K562 (cell line): ENCODE measurements around the gene NDUFC2. TPM values are rescaled to one million over a fixed set of nuclear protein-coding genes. Genes with fewer than 3 reads are reported as not detected.

Experiments
- ATAC-seq: fragments of 200-7000 bp; cut with Tn5 transposase; 3 replicates; pipeline ENCODE4 v1.9.1; 2020; ENCODE audit warnings: moderate library complexity
- BruUV-seq: library from RNA; stranded (reverse); fragments of 400-500 nt; replicated peaks from 2 replicates; lab custom pipeline; 2021; lab: Mats Ljungman, UMichigan
- CTCF ChIA-PET: fragments of 300-600 bp; formaldehyde crosslinking; extraction: SDS; loops from one replicate; lab custom pipeline; 2021; ENCODE audit warnings: low intra/inter-chr PET ratio; lab: Yijun Ruan, JAX
- POLR2A ChIA-PET: fragments of 300-600, 350-650 bp; sonication (Branson Sonifier 250); formaldehyde crosslinking; extraction: SDS; loops from one replicate; lab custom pipeline; 2021; ENCODE audit warnings: antibody characterized with exemption, inconsistent platforms; lab: Yijun Ruan, JAX
- DNase-seq, 4 experiments: peaks; one replicate each; pipeline versions ENCODE4 v3.0.0 to v3.0.0-alpha.2; 2011 to 2018; ENCODE audit warnings: low spot score in 3 of 4, mixed read lengths in 3 of 4; ENCODE audit errors: extremely low read depth in 1 of 4
- FAIRE-seq: peaks from 2 replicates; lab custom pipeline; 2011; peaks lifted over from hg19 to GRCh38; lab: Jason Lieb, UNC
- H2AFZ ChIP-seq: 2 replicates; pipeline ENCODE4 v1.6.0; 2011; ENCODE audit warnings: low read depth, low read length, control low read depth, inconsistent platforms
- H3K27ac ChIP-seq: fragments of 200-600 bp; 3 replicates; pipeline ENCODE4 v1.8.0; 2011; ENCODE audit warnings: low read depth, mild to moderate bottlenecking, control low read depth, inconsistent platforms, low read length, moderate library complexity, mixed read lengths; ENCODE audit errors: extremely low read depth
- H3K27me3 ChIP-seq, 2 experiments: fragments of 300-600 bp in 1 of 2; 2 replicates in 1 of 2; 3 replicates in 1 of 2; pipeline versions ENCODE4 v1.6.0 to v1.8.0; 2011; ENCODE audit warnings: inconsistent platforms in 2 of 2, low read length in 2 of 2, mild to moderate bottlenecking in 1 of 2, mixed read lengths in 1 of 2, moderate library complexity in 1 of 2; ENCODE audit not compliant: control insufficient read depth in 2 of 2, insufficient read depth in 2 of 2
- H3K36me3 ChIP-seq: fragments of 300-600 bp; 3 replicates; pipeline ENCODE4 v1.8.0; 2011; ENCODE audit warnings: mild to moderate bottlenecking, low read length, inconsistent platforms; ENCODE audit not compliant: control insufficient read depth, insufficient read depth
- H3K4me1 ChIP-seq, 2 experiments: fragments of 200-600 bp in 1 of 2; replicated peaks in 1 of 2; 2 replicates in 1 of 2; 3 replicates in 1 of 2; pipeline versions ENCODE4 v1.5.1 to v1.8.0; 2011; ENCODE audit warnings: inconsistent platforms in 2 of 2, low read length in 2 of 2, mild to moderate bottlenecking in 1 of 2, mixed read lengths in 1 of 2, moderate library complexity in 1 of 2; ENCODE audit not compliant: control insufficient read depth in 2 of 2, insufficient read depth in 2 of 2
- H3K4me2 ChIP-seq: 2 replicates; pipeline ENCODE4 v1.6.1; 2011; ENCODE audit warnings: low read length, control low read depth, inconsistent platforms, mixed read lengths; ENCODE audit not compliant: insufficient read depth
- H3K4me3 ChIP-seq: fragments of 200-600 bp; sonication (generic), shearing (Covaris generic); 2 replicates; pipeline ENCODE4 v1.5.1; 2016; ENCODE audit warnings: control low read depth, inconsistent platforms
- H3K79me2 ChIP-seq: fragments of 200-600 bp; 3 replicates; pipeline ENCODE4 v1.8.0; 2011; ENCODE audit warnings: low read length, inconsistent platforms; ENCODE audit not compliant: control insufficient read depth, insufficient read depth
- H3K9ac ChIP-seq, 2 experiments: 2 replicates each; pipeline versions ENCODE4 v1.6.0 to v1.6.1; 2011; ENCODE audit warnings: low read depth in 2 of 2, low read length in 2 of 2, control low read depth in 1 of 2, inconsistent platforms in 1 of 2, mild to moderate bottlenecking in 1 of 2, mixed read lengths in 1 of 2; ENCODE audit not compliant: insufficient read depth in 1 of 2
- H3K9me1 ChIP-seq: one replicate; pipeline ENCODE4 v1.6.0; 2011; ENCODE audit warnings: inconsistent platforms, mild to moderate bottlenecking, low read length, moderate library complexity; ENCODE audit not compliant: control insufficient read depth, insufficient read depth
- H3K9me3 ChIP-seq: replicated peaks from 2 replicates; pipeline ENCODE4 v1.5.1; 2011; ENCODE audit warnings: low read depth, low read length, inconsistent platforms; ENCODE audit not compliant: control insufficient read depth, insufficient read depth
- H4K20me1 ChIP-seq: replicated peaks from 2 replicates; pipeline ENCODE4 v1.6.1; 2011; ENCODE audit warnings: low read length, inconsistent platforms, mixed read lengths; ENCODE audit not compliant: control insufficient read depth, insufficient read depth
- ZFP36 ChIP-seq: fragments of 150-350 bp; IDR thresholded peaks from 2 replicates; pipeline ENCODE4 v1.6.1; 2018; ENCODE audit warnings: low read length, low read depth; ENCODE audit not compliant: partially characterized antibody
- ZNF609 ChIP-seq: sonication (generic); formaldehyde crosslinking; IDR thresholded peaks from 2 replicates; pipeline ENCODE4 v1.8.1; 2023; ENCODE audit warnings: missing genetic modification reagents, mild to moderate bottlenecking, borderline replicate concordance
- WGBS: fragments of 100-300 bp; shearing (Covaris generic); methylation state at CpG from one replicate; pipeline ENCODE4 v1.1.6; 2016; ENCODE audit warnings: low coverage, mixed read lengths; ENCODE audit not compliant: insufficient coverage; ENCODE audit errors: missing lambda C conversion rate; 5-methylcytosine and 5-hydroxymethylcytosine counted together
- in situ Hi-C: fragments of 300-500 bp; cut with MboI; formaldehyde crosslinking; loops from 4 replicates; pipeline ENCODE4 v1.15.0; 2018; ENCODE audit warnings: inconsistent platforms, mixed read lengths
- intact Hi-C: fragments of 100-400 bp; cut with micrococcal nuclease; formaldehyde crosslinking; loops from 2 replicates; pipeline ENCODE4 v1.14.2; 2022
- polyA plus RNA-seq, 8 experiments: library from polyadenylated mRNA; depleted of rRNA in 4 of 8; stranded (reverse) in 5 of 8; unstranded in 3 of 8; fragments of >200 nt; fragmentation: Nextera tagmentation in 2 of 8; fragmentation: Illumina TruSeq in 1 of 8; extraction: Ambion mirVana in 2 of 8; extraction: Trizol in 1 of 8; gene quantifications; 2 replicates each; pipeline versions ENCODE4 v1.2.1 to v1.2.3, GENCODE V29; 2011 to 2014; ENCODE audit warnings: inconsistent platforms in 1 of 8, missing spikeins in 1 of 8
- total RNA-seq, 7 experiments: library from RNA; depleted of rRNA in 6 of 7; stranded (reverse); fragments of >200 nt in 6 of 7; fragmentation: Illumina TruSeq in 2 of 7; extraction: Trizol in 2 of 7; gene quantifications; 2 replicates each; pipeline versions ENCODE4 v1.2.1 to v1.2.3, GENCODE V29; 2011 to 2021; ENCODE audit warnings: low replicate concordance in 1 of 7

The NDUFC2 gene
- total and polyA plus RNA-seq, 9 of the 15 experiments (the other 6 are each of a cell fraction or from before 2014, with no cell fraction given): 168 to 1,119 (median 442) TPM

DNA sequence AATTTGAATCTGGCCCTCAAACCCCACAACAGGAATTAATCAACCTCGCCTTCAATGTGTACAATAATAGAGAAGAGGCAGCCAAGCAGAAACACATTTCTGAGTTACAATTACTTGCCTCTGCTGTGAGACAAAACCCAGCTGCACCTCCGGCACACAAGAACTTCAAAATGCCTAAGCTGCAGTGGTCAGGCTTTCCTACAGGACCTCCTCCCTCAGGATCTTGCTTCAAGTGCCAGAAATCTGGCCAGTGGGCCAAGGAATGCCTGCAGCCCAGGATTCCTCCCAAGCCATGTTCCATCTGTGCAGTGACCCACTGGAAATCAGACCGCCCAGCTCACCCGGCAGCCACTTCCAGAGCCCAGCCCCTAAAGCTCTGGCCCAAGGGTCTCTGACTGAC lies 3.4 kb upstream of the NDUFC2 start:
- Histone ChIP-seq H4K20me1 (0 out of 2 replicates have a peak, but pooled peaks cover 4% of the 10 kb centered on the region), H3K9ac (no peak overlapping the region), H3K9me1 (no peaks in the 10 kb centered on the region), H3K27me3 (no peaks in the 10 kb centered on the region), H3K36me3 (peaks cover 6% of the 10 kb centered on the region; the same call in 1 of the 3 replicates), H3K4me1 (peaks cover 10 to 19% of the 10 kb centered on the region in 2 experiments; a peak in 4 of 5 replicates), H3K27ac (no peak overlapping the region), H3K4me2 (no peak overlapping the region), H3K79me2 (peaks cover 28% of the 10 kb centered on the region), H2AFZ (peak overlapping the region; percentile 17; the same call in 1 of the 2 replicates), H3K4me3 (no peak overlapping the region), H3K9me3 (no peaks in the 10 kb centered on the region)
- BruUV-seq: no TSS peak
- ChIA-PET POLR2A (no interaction called here), CTCF (no interaction called here)
- FAIRE-seq: no peak
- 71% methylated on average over 4 of the region's 4 CpGs for whole genome bisulfite sequencing
- intact Hi-C loops: loop anchor here (10.0 kb wide), 1 partner anchor 212 kb away; no protein-coding TSS in a partner anchor
- in situ Hi-C loops: no loop called here
- no peak for ATAC-seq
- TF ChIP-seq ZFP36: peak; percentile 36
- TF ChIP-seq ZNF609 (CRISPR knock-in tag): no peak
- no peak for DNase-seq
